Esophagus squamous epithelium (tissue), 4 donors: ENCODE results near the gene KIF22.

Experiments used
- POLR2A ChIP-seq, 4 donors: fragments of 450-650 bp; IDR thresholded peaks; one replicate each; pipeline ENCODE4 v1.6.1; 2017; ENCODE audit warnings: antibody characterized with exemption in 4 of 4, mild to moderate bottlenecking in 4 of 4, moderate library complexity in 3 of 4
- TF ChIP-seq, protein P1 (sequence below), 6 experiments: fragments of 450-650 bp in 4 of 6; fragments of 200-600 bp in 2 of 6; sonication (generic) in 2 of 6; IDR thresholded peaks; one replicate each; pipeline ENCODE4 v1.5.1; 2016 to 2019; ENCODE audit warnings: antibody characterized with exemption in 6 of 6, mild to moderate bottlenecking in 4 of 6, moderate library complexity in 4 of 6

DNA sequence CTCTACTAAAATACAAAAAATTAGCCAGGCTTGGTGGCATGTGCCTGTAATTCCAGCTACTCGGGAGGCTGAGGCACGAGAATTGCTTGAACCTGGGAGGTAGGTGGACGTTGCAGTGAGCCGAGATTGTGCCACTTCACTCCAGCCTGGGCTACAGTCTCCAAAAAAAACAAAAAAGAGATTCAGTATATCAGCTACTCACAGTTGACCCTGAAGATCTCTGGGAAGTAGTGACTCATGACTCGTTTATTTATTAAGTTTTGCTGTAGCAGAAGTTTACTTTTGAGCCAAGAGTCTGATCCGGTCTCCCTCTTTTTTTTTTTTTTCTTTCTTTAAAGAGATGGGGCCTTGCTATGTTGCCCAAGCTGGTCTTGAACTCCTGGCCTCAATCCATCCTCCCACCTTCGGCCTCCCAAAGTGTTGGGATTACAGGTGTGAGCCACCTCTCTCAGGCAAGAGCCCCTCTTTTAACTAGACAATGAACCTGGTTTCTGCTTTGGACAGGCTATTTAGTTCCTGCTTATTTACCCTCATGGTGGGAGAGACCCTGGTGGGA is 34.1 kb downstream of the KIF22 start:
- TF ChIP-seq, protein P1, sequence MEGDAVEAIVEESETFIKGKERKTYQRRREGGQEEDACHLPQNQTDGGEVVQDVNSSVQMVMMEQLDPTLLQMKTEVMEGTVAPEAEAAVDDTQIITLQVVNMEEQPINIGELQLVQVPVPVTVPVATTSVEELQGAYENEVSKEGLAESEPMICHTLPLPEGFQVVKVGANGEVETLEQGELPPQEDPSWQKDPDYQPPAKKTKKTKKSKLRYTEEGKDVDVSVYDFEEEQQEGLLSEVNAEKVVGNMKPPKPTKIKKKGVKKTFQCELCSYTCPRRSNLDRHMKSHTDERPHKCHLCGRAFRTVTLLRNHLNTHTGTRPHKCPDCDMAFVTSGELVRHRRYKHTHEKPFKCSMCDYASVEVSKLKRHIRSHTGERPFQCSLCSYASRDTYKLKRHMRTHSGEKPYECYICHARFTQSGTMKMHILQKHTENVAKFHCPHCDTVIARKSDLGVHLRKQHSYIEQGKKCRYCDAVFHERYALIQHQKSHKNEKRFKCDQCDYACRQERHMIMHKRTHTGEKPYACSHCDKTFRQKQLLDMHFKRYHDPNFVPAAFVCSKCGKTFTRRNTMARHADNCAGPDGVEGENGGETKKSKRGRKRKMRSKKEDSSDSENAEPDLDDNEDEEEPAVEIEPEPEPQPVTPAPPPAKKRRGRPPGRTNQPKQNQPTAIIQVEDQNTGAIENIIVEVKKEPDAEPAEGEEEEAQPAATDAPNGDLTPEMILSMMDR (IDR thresholded peaks at IDR 0.05): no peak
- TF ChIP-seq POLR2A (IDR thresholded peaks at IDR 0.05): no peak
